GM12878 (cell line): Measurements from ENCODE around the gene DHX30.

Experiments
- CEBPB ChIP-seq, 2 experiments: fragments of 150-350 bp in 1 of 2; IDR thresholded peaks; 2 replicates each; pipeline ENCODE4 v1.6.1; 2012 to 2014; ENCODE audit warnings: low read depth in 2 of 2, low read length in 2 of 2, borderline replicate concordance in 1 of 2, inconsistent platforms in 1 of 2
- EGR1 ChIP-seq, 2 experiments: IDR thresholded peaks; 1 replicate in 1 of 2; 2 replicates in 1 of 2; pipeline ENCODE4 v1.6.1; 2011 to 2012; ENCODE audit warnings: low read depth in 2 of 2, low read length in 2 of 2, borderline replicate concordance in 1 of 2, mild to moderate bottlenecking in 1 of 2, moderate library complexity in 1 of 2
- EP300 ChIP-seq, 2 experiments: fragments of 150-350 bp in 1 of 2; IDR thresholded peaks; 2 replicates each; pipeline ENCODE4 v1.6.1; 2011 to 2012; ENCODE audit warnings: low read depth in 2 of 2, low read length in 2 of 2, borderline replicate concordance in 1 of 2, improper control_type of control experiment in 1 of 2, inconsistent platforms in 1 of 2; ENCODE audit not compliant: control insufficient read depth in 1 of 2
- MTA3 ChIP-seq: IDR thresholded peaks from 2 replicates; pipeline ENCODE4 v1.6.1; 2012; ENCODE audit warnings: low read length, inconsistent platforms, borderline replicate concordance
- MYC ChIP-seq: IDR thresholded peaks from 2 replicates; pipeline ENCODE4 v1.6.1; 2011; ENCODE audit warnings: mild to moderate bottlenecking, low read length, moderate library complexity, inconsistent platforms; ENCODE audit not compliant: insufficient read depth, insufficient replicate concordance, insufficient read length, severe bottlenecking
- TAF1 ChIP-seq: IDR thresholded peaks from 2 replicates; pipeline ENCODE4 v1.6.1; 2011; ENCODE audit warnings: mild to moderate bottlenecking, low read depth, low read length, borderline replicate concordance
- WRNIP1 ChIP-seq: IDR thresholded peaks from 2 replicates; pipeline ENCODE4 v1.6.1; 2011; ENCODE audit warnings: low read depth, low read length, improper control_type of control experiment, borderline replicate concordance
- YBX1 ChIP-seq: fragments of 450-650 bp; IDR thresholded peaks from 2 replicates; pipeline ENCODE4 v1.6.1; 2016; ENCODE audit warnings: antibody characterized with exemption
- ZNF24 ChIP-seq: fragments of 450-650 bp; IDR thresholded peaks from 2 replicates; pipeline ENCODE4 v1.6.1; 2017; ENCODE audit warnings: antibody characterized with exemption, mild to moderate bottlenecking
- TF ChIP-seq, protein P1 (sequence below): fragments of 450-650 bp; IDR thresholded peaks from 2 replicates; pipeline ENCODE4 v1.6.1; 2016; ENCODE audit warnings: mild to moderate bottlenecking
- TF ChIP-seq, protein P2 (sequence below): IDR thresholded peaks from 2 replicates; pipeline ENCODE4 v1.6.1; 2012; ENCODE audit warnings: low read depth, low read length, improper control_type of control experiment
- TF ChIP-seq, protein P3 (sequence below), 3 experiments: IDR thresholded peaks in 2 of 3; conservative IDR thresholded peaks in 1 of 3; 2 replicates each; pipeline ENCODE4 v1.5.1; 2011; ENCODE audit warnings: low read depth in 3 of 3, low read length in 3 of 3, mild to moderate bottlenecking in 3 of 3, control low read depth in 2 of 3, moderate library complexity in 2 of 3, inconsistent platforms in 1 of 3, mixed read lengths in 1 of 3; ENCODE audit not compliant: control insufficient read depth in 2 of 3, insufficient read depth in 1 of 3; ENCODE audit errors: extremely low read depth in 1 of 3
- TF ChIP-seq, protein P4 (sequence below): fragments of 450-650 bp; IDR thresholded peaks from 2 replicates; pipeline ENCODE4 v1.6.1; 2014; ENCODE audit warnings: mild to moderate bottlenecking

DNA sequence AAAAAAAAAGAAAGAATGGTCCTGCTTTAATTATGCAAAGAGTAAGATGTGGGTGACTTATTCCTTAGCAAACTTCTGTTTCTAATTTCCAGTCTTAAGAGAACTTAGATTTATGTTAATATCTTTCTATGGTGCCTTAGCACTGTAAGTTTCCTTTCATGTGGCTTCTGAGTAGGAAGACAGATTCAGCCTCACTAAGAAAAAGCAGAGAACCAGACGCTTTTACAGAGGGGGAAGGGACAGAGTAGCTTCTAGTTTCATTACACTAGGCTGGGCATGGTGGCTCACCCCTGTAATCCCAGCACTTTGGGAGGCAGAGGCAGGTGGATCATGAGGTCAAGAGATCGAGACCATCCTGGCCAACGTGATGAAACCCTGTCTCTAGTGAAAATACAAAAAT lies 95.0 kb downstream of the DHX30 start:
- TF ChIP-seq TAF1 (no peak), EP300 (IDR thresholded peaks at IDR 0.05; ENCODE audit: borderline replicate concordance in 1 of 2, control insufficient read depth in 1 of 2, low read depth in 2 of 2, low read length in 2 of 2) (no peak), MTA3 (no peak), WRNIP1 (no peak), EGR1 (IDR thresholded peaks at IDR 0.05; ENCODE audit: borderline replicate concordance in 1 of 2, low read depth in 2 of 2, low read length in 2 of 2) (no peak), YBX1 (no peak), MYC (no peak), CEBPB (IDR thresholded peaks at IDR 0.05; ENCODE audit: borderline replicate concordance in 1 of 2, low read depth in 2 of 2, low read length in 2 of 2) (no peak), ZNF24 (no peak)
- TF ChIP-seq, protein P1, sequence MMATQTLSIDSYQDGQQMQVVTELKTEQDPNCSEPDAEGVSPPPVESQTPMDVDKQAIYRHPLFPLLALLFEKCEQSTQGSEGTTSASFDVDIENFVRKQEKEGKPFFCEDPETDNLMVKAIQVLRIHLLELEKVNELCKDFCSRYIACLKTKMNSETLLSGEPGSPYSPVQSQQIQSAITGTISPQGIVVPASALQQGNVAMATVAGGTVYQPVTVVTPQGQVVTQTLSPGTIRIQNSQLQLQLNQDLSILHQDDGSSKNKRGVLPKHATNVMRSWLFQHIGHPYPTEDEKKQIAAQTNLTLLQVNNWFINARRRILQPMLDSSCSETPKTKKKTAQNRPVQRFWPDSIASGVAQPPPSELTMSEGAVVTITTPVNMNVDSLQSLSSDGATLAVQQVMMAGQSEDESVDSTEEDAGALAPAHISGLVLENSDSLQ = no peak
- TF ChIP-seq, protein P2, sequence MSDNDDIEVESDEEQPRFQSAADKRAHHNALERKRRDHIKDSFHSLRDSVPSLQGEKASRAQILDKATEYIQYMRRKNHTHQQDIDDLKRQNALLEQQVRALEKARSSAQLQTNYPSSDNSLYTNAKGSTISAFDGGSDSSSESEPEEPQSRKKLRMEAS = no peak
- TF ChIP-seq, protein P3, sequence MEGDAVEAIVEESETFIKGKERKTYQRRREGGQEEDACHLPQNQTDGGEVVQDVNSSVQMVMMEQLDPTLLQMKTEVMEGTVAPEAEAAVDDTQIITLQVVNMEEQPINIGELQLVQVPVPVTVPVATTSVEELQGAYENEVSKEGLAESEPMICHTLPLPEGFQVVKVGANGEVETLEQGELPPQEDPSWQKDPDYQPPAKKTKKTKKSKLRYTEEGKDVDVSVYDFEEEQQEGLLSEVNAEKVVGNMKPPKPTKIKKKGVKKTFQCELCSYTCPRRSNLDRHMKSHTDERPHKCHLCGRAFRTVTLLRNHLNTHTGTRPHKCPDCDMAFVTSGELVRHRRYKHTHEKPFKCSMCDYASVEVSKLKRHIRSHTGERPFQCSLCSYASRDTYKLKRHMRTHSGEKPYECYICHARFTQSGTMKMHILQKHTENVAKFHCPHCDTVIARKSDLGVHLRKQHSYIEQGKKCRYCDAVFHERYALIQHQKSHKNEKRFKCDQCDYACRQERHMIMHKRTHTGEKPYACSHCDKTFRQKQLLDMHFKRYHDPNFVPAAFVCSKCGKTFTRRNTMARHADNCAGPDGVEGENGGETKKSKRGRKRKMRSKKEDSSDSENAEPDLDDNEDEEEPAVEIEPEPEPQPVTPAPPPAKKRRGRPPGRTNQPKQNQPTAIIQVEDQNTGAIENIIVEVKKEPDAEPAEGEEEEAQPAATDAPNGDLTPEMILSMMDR (IDR thresholded peaks at IDR 0.05 in 2 of 3, conservative IDR thresholded peaks at IDR 0.05 in 1 of 3; ENCODE audit: control insufficient read depth in 2 of 3, extremely low read depth in 1 of 3, insufficient read depth in 1 of 3, low read depth in 3 of 3, low read length in 3 of 3) = no peak
- TF ChIP-seq, protein P4, sequence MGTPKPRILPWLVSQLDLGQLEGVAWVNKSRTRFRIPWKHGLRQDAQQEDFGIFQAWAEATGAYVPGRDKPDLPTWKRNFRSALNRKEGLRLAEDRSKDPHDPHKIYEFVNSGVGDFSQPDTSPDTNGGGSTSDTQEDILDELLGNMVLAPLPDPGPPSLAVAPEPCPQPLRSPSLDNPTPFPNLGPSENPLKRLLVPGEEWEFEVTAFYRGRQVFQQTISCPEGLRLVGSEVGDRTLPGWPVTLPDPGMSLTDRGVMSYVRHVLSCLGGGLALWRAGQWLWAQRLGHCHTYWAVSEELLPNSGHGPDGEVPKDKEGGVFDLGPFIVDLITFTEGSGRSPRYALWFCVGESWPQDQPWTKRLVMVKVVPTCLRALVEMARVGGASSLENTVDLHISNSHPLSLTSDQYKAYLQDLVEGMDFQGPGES = no peak
